ENCODE data around the gene PRKN.

The PRKN gene

DNA sequence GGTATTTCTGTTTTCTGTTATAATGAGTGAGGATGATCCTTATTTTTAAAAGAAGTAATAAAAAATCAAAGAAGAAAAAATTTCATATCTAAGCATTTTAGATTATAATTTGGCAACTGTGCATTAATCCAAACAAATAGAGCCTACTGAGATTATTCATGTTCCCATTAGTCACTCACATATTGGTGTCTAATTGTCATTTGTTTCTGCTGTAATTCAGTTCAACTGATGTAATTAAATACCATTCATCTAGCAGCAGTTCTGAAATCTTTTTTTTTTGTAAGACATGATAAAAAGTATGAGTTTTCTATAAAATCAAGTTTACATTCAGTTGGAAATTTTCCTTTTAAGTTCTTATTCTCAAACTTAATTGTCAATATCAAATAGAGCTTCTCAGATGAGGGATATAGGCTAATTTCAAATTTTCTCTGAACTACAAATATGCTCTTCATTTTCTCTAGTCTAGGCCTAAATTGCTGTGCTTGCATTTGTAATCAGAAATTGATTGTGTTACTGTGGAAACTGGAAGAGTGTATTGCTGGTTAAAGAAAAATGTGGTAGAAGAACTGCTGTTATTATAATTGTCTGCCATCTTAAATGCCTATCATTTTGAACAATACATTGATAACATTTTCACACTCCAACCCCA is 23.8 kb upstream of the PRKN start:
- no peak overlapping the region for H3K4me3 ChIP-seq (replicated peaks; ENCODE audit: low read depth, low read length)
- no peak for DNase-seq (ENCODE audit: low read depth)

DNA sequence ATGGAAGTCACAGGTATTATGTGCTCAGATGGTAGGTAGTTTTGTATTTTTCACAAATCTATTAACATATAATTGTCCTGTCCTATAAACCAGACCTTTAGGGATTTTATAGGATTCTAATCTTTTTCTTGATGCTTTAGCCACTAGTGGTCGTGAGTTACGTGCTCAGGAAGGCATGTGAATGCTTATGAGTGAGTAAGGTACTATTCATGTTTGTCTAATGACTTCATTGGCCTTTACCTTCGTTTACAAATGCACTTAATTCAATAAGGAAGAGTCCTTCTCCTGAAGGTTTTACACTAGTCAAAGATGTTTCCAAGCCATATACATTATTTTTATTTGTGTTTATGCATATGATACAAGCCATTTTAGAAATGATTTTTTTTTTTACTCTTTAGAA is 23.2 kb upstream of the PRKN start:
- H3K4me3 ChIP-seq (replicated peaks; ENCODE audit: low read depth, low read length) = no peak overlapping the region
- TF ChIP-seq CTCF (IDR thresholded peaks at IDR 0.05; ENCODE audit: low read length, missing control alignments) = no peak
- DNase-seq (ENCODE audit: low read depth) = no peak

More for the DNA sequence above, 23.8 kb upstream of the PRKN start:
- no peak for TF ChIP-seq CTCF (IDR thresholded peaks at IDR 0.05; ENCODE audit: low read length, missing control alignments)

GRCh38 chr6:162736961-162737360 is 9.4 kb upstream of the PRKN start:
- H3K4me3 ChIP-seq (replicated peaks; ENCODE audit: low read depth, low read length) = no peak overlapping the region
- no peak for TF ChIP-seq CTCF (IDR thresholded peaks at IDR 0.05; ENCODE audit: low read length, missing control alignments)
- DNase-seq (ENCODE audit: low read depth) = no peak

DNA sequence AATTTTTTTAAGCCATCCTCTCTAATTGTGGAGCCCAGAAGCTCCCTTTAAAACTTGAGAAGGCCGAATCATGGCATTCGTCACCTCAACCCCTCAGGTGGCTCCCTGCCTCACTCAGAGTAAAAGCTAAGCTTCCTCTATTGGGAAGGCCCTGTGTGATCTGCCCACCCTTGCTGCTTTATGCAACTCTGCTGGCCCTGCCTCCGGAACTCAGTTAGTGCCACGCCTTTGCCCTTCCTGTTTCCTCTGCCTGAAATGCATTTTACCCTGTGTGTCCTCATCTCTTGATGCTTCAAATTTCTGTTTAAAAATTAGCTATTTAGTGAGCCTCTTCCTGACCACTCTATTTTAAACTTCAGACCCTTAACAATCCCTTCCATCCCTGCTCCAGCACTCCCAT is 5.9 kb upstream of the PRKN start:
- TF ChIP-seq CTCF (IDR thresholded peaks at IDR 0.05; ENCODE audit: low read length, missing control alignments) = no peak
- no peak for DNase-seq (ENCODE audit: low read depth)

DNA sequence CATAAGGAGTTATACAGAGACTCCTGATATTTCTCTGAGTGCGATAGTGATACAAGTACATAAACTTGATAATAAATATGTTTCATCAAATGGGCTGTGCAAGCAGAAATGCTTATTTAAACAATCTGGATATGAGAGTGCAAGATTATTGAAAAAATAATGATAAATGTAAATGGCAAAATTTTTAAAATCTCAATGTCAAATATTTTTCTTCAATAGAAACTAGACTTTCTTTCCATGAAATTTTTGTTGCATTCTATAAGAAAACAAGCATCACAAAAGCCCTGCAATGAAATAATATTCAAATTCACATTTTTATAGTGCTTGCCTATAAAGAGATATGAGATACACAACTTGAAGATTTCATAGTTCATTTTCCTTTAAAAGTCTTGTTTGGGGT is 2.9 kb upstream of the PRKN start:
- DNase-seq (ENCODE audit: low read depth) = no peak
- H3K4me3 ChIP-seq (replicated peaks; ENCODE audit: low read depth, low read length) = no peak overlapping the region
- no peak for TF ChIP-seq CTCF (IDR thresholded peaks at IDR 0.05; ENCODE audit: low read length, missing control alignments)

More for the DNA sequence above, 5.9 kb upstream of the PRKN start:
- H3K4me3 ChIP-seq (replicated peaks; ENCODE audit: low read depth, low read length) = no peak overlapping the region

DNA sequence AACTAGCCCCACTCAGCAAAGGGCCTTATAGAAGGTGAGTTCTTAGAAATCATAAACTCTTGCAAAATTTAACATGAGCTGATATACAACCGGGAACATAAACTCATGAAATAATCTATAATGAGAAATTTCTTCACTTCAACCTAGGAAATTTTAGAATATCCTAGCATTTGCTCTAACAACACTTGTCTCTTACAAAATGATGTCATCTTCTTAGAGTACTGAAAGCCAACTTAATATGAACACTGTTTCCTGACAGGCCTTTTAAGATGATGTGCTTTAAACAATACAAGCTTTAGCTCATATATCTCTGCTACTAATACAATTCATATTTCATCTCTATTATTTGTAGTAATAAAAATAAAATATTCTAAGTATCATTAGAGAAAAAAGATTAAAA is 1.1 kb upstream of the PRKN start:
- H3K4me3 ChIP-seq (replicated peaks; ENCODE audit: low read depth, low read length) = no peak overlapping the region
- no peak for TF ChIP-seq CTCF (IDR thresholded peaks at IDR 0.05; ENCODE audit: low read length, missing control alignments)
- no peak for DNase-seq (ENCODE audit: low read depth)

DNA sequence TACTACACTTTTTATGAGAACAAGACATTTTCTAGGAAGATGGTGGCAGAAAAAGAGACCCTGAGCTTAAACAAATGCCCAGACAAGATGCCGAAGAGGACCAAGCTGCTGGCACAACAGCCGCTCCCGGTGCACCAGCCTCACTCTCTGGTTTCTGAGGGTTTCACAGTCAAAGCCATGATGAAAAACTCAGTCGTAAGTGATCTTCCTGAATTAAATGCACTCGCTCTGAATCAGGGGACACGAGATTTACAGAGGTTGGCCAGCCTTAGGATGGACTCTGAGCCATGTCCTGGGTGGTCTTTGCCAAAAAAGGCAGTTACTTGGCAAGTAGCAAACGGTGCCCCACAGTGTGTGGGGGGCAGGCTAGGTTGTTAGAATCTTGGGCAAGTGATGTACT is 631 bp upstream of the PRKN start:
- TF ChIP-seq CTCF (IDR thresholded peaks at IDR 0.05; ENCODE audit: low read length, missing control alignments) = no peak
- DNase-seq (ENCODE audit: low read depth) = no peak
- H3K4me3 ChIP-seq (replicated peaks; ENCODE audit: low read depth, low read length) = peak overlapping the region; percentile 67
